K562 (cell line): Measurements from ENCODE around the gene KHDC1.
"Not testable (repeated sequence)": the region's sequence is repeated elsewhere in the genome, so short reads cannot be mapped to it uniquely, and the experiment has no call there.

ENCODE experiments used
- BHLHE40 ChIP-seq: IDR thresholded peaks from 2 replicates; pipeline ENCODE4 v1.6.1; 2011; ENCODE audit warnings: low read length, improper control_type of control experiment
- BRD9 ChIP-seq: fragments of 450-650 bp; IDR thresholded peaks from 2 replicates; pipeline ENCODE4 v1.6.1; 2018; ENCODE audit warnings: low read depth; ENCODE audit not compliant: partially characterized antibody
- ELF4 ChIP-seq: fragments of 450-650 bp; formaldehyde crosslinking; IDR thresholded peaks from 2 replicates; pipeline ENCODE4 v1.4.0; 2022; ENCODE audit warnings: missing genetic modification characterization
- POLR2A ChIP-seq: fragments of 450-650 bp; conservative IDR thresholded peaks from 2 replicates; pipeline ENCODE4 v1.6.1; 2016
- RAD21 ChIP-seq, 2 experiments: fragments of 250-450 bp in 1 of 2; fragments of 450-650 bp in 1 of 2; sonication (Bioruptor Pico) in 1 of 2; formaldehyde crosslinking in 1 of 2; IDR thresholded peaks in 1 of 2; conservative IDR thresholded peaks in 1 of 2; 2 replicates each; pipeline versions ENCODE4 v1.4.0 to v1.8.0; 2020 to 2022; ENCODE audit warnings: mild to moderate bottlenecking in 2 of 2, moderate library complexity in 1 of 2
- TRIM24 ChIP-seq, 2 experiments: fragments of 450-650 bp; IDR thresholded peaks; 2 replicates each; pipeline ENCODE4 v1.6.1; 2016
- ZNF175 ChIP-seq: fragments of 200-800 bp; sonication (Bioruptor generic); IDR thresholded peaks from 2 replicates; pipeline ENCODE4 v1.6.1; 2016; ENCODE audit warnings: low read depth, mild to moderate bottlenecking, missing genetic modification characterization, missing compliant biosample characterization

GRCh38 chr6:73269296-73269695 lies 6.3 kb upstream of the KHDC1 start:
- not testable (repeated sequence) for TF ChIP-seq POLR2A; BHLHE40; RAD21 (CRISPR knock-in tag; conservative IDR thresholded peaks at IDR 0.05 in 1 of 2, IDR thresholded peaks at IDR 0.05 in 1 of 2); BRD9; ELF4 (CRISPR knock-in tag); ZNF175; TRIM24 (IDR thresholded peaks at IDR 0.05)
